CD4-positive, alpha-beta T cell (primary cell): ENCODE results near the gene FAT4. TPM values are rescaled to one million over a fixed set of nuclear protein-coding genes. Genes with fewer than 3 reads are reported as not detected.

ENCODE experiments used
- ATAC-seq: fragments of 200-7000 bp; cut with Tn5 transposase; one replicate; pipeline ENCODE4 v1.10.0; 2022; ENCODE audit warnings: mild to moderate bottlenecking; ENCODE audit not compliant: poor library complexity
- CTCF ChIA-PET: fragments of 350-600 bp; sonication (Branson Sonifier 250); formaldehyde crosslinking; loops from one replicate; lab custom pipeline; 2021; ENCODE audit warnings: antibody characterized with exemption, inconsistent platforms; lab: Charles Lee
- POLR2A ChIA-PET: fragments of 350-600 bp; sonication (Branson Sonifier 250); formaldehyde crosslinking; loops from one replicate; lab custom pipeline; 2021; ENCODE audit warnings: antibody characterized with exemption, inconsistent platforms; lab: Charles Lee
- DNase-seq, 14 experiments: peaks; one replicate each; pipeline ENCODE4 v3.0.0-alpha.2; 2013 to 2020; ENCODE audit warnings: mixed read lengths in 2 of 14
- H3K27ac ChIP-seq, 2 donors: one replicate each; pipeline versions ENCODE4 v1.5.1 to v1.7.0; 2013; ENCODE audit warnings: low read length in 2 of 2, low read depth in 1 of 2, mild to moderate bottlenecking in 1 of 2
- H3K27me3 ChIP-seq, 2 experiments: 1 replicate in 1 of 2; 2 replicates in 1 of 2; pipeline versions ENCODE4 v1.6.1 to v1.7.0; 2013; ENCODE audit warnings: low read length in 2 of 2, control low read depth in 1 of 2, mild to moderate bottlenecking in 1 of 2, moderate library complexity in 1 of 2; ENCODE audit not compliant: insufficient read depth in 2 of 2, control insufficient read depth in 1 of 2
- H3K36me3 ChIP-seq: one replicate; pipeline ENCODE4 v1.6.1; 2013; ENCODE audit warnings: low read length, control low read depth; ENCODE audit not compliant: insufficient read depth
- H3K4me1 ChIP-seq: one replicate; pipeline ENCODE4 v1.6.1; 2013; ENCODE audit warnings: low read length, control low read depth; ENCODE audit not compliant: insufficient read depth
- H3K4me3 ChIP-seq: one replicate; pipeline ENCODE4 v1.5.1; 2013; ENCODE audit warnings: mild to moderate bottlenecking, low read length, moderate library complexity
- H3K9me3 ChIP-seq, 2 experiments: 1 replicate in 1 of 2; 2 replicates in 1 of 2; pipeline versions ENCODE4 v1.6.1 to v1.7.0; 2013; ENCODE audit warnings: low read length in 2 of 2, mild to moderate bottlenecking in 2 of 2, control low read depth in 1 of 2, moderate library complexity in 1 of 2; ENCODE audit not compliant: control insufficient read depth in 1 of 2, insufficient read depth in 1 of 2
- H3K27ac Mint-ChIP-seq: one replicate; pipeline ENCODE4 v1.8.0; 2020; ENCODE audit warnings: mixed read lengths
- H3K27me3 Mint-ChIP-seq: one replicate; pipeline ENCODE4 v1.8.0; 2021; ENCODE audit warnings: mixed read lengths
- H3K36me3 Mint-ChIP-seq: one replicate; pipeline ENCODE4 v1.8.0; 2021; ENCODE audit warnings: low read depth, mixed read lengths
- H3K4me1 Mint-ChIP-seq: one replicate; pipeline ENCODE4 v1.8.0; 2021; ENCODE audit warnings: low read depth, mixed read lengths
- H3K4me3 Mint-ChIP-seq: one replicate; pipeline ENCODE4 v1.8.0; 2020; ENCODE audit warnings: mild to moderate bottlenecking, mixed read lengths
- H3K9me3 Mint-ChIP-seq: one replicate; pipeline ENCODE4 v1.8.0; 2020; ENCODE audit warnings: mixed read lengths
- intact Hi-C, 2 experiments: fragments of 100-400 bp; cut with DNase I in 1 of 2; cut with micrococcal nuclease in 1 of 2; formaldehyde crosslinking; loops; one replicate each; pipeline versions ENCODE4 v1.15.1 to v1.9.0; 2023 to 2025; cut with DNase I, micrococcal nuclease
- total RNA-seq, 174 experiments: library from RNA in 2 of 174; stranded (reverse) in 2 of 174; gene quantifications; one replicate each; pipeline ENCODE4 v1.2.3 and lab custom pipeline; 2021 to 2026
- TF ChIP-seq, protein P1 (sequence below): fragments of 200-600 bp; IDR thresholded peaks from one replicate; pipeline ENCODE4 v1.8.0; 2022; ENCODE audit warnings: antibody characterized with exemption, mild to moderate bottlenecking

Gene FAT4
- total RNA-seq, 2 experiments from 2014 or later = not detected

- Mint-ChIP-seq H3K27me3 (no peaks in the 10 kb centered on the region), H3K27ac (no peak overlapping the region), H3K36me3 (no peaks in the 10 kb centered on the region), H3K9me3 (peaks cover 6% of the 10 kb centered on the region), H3K4me3 (no peak overlapping the region), H3K4me1 (no peaks in the 10 kb centered on the region)
- no peaks in the 10 kb centered on the region for H3K36me3 ChIP-seq
- no peaks in the 10 kb centered on the region for H3K27me3 ChIP-seq
- peaks cover 0 to 4% of the 10 kb centered on the region in 2 experiments for H3K9me3 ChIP-seq
- ChIA-PET CTCF (no interaction called here), POLR2A (no interaction called here)
- intact Hi-C loops = no loop called here
- H3K27ac ChIP-seq = no peak overlapping the region
- H3K4me1 ChIP-seq = no peaks in the 10 kb centered on the region
- TF ChIP-seq, protein P1, sequence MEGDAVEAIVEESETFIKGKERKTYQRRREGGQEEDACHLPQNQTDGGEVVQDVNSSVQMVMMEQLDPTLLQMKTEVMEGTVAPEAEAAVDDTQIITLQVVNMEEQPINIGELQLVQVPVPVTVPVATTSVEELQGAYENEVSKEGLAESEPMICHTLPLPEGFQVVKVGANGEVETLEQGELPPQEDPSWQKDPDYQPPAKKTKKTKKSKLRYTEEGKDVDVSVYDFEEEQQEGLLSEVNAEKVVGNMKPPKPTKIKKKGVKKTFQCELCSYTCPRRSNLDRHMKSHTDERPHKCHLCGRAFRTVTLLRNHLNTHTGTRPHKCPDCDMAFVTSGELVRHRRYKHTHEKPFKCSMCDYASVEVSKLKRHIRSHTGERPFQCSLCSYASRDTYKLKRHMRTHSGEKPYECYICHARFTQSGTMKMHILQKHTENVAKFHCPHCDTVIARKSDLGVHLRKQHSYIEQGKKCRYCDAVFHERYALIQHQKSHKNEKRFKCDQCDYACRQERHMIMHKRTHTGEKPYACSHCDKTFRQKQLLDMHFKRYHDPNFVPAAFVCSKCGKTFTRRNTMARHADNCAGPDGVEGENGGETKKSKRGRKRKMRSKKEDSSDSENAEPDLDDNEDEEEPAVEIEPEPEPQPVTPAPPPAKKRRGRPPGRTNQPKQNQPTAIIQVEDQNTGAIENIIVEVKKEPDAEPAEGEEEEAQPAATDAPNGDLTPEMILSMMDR = no peak
- H3K4me3 ChIP-seq = no peak overlapping the region
- ATAC-seq (no peak), DNase-seq (no peak)
Observed at GRCh38 chr4:125357675-125358074, 42.9 kb downstream of the FAT4 start.

- Histone ChIP-seq H3K36me3 (no peaks in the 10 kb centered on the region), H3K4me3 (no peak overlapping the region), H3K9me3 (peaks cover 0 to 4% of the 10 kb centered on the region in 2 experiments), H3K27me3 (no peaks in the 10 kb centered on the region), H3K27ac (no peak overlapping the region), H3K4me1 (no peaks in the 10 kb centered on the region)
- TF ChIP-seq, protein P1 = no peak
- no peaks in the 10 kb centered on the region for H3K4me1 Mint-ChIP-seq
- no peak for DNase-seq
- no peak overlapping the region for H3K27ac Mint-ChIP-seq
- peaks cover 6% of the 10 kb centered on the region for H3K9me3 Mint-ChIP-seq
- ChIA-PET POLR2A (no interaction called here), CTCF (no interaction called here)
- no peak overlapping the region for H3K4me3 Mint-ChIP-seq
- intact Hi-C loops = no loop called here
- H3K27me3 Mint-ChIP-seq = no peaks in the 10 kb centered on the region
- ATAC-seq = no peak
- H3K36me3 Mint-ChIP-seq = no peaks in the 10 kb centered on the region
Observed at GRCh38 chr4:125358453-125358852, 43.7 kb downstream of the FAT4 start.

DNA sequence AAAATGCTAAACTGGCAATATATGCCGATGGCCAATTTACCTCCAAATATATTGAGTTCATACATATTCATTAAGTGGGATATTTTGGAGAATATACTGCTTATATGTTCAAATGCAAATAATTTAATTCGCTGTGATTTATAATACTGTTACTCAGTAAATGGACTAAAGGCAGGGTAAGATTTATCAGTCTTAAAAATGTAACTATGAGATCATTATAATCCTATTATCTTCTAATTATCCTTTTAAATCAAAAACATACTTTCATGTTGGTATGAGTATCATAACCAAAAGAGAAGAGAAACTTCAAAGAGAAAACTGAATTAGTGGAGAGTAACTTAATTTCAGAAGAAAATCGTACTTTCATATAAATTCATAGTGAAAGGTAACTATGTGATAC, 44.6 kb downstream of the FAT4 start:
- no peak overlapping the region for H3K27ac Mint-ChIP-seq
- no peak for DNase-seq
- intact Hi-C loops = no loop called here
- TF ChIP-seq, protein P1 = no peak
- ChIA-PET CTCF (no interaction called here), POLR2A (no interaction called here)
- no peaks in the 10 kb centered on the region for H3K4me1 Mint-ChIP-seq
- H3K4me1 ChIP-seq = no peaks in the 10 kb centered on the region
- H3K9me3 ChIP-seq = peaks cover 0 to 4% of the 10 kb centered on the region in 2 experiments
- H3K36me3 Mint-ChIP-seq = no peaks in the 10 kb centered on the region
- no peaks in the 10 kb centered on the region for H3K27me3 Mint-ChIP-seq
- no peak overlapping the region for H3K4me3 ChIP-seq
- peaks cover 6% of the 10 kb centered on the region for H3K9me3 Mint-ChIP-seq
- H3K4me3 Mint-ChIP-seq = no peak overlapping the region
- no peak overlapping the region for H3K27ac ChIP-seq
- H3K36me3 ChIP-seq = no peaks in the 10 kb centered on the region
- H3K27me3 ChIP-seq = no peaks in the 10 kb centered on the region
- ATAC-seq = no peak
